Fibroblast of villous mesenchyme (primary cell): ENCODE data around the gene SHBG. TPM values are rescaled to one million over a fixed set of nuclear protein-coding genes. Genes with fewer than 3 reads are reported as not detected.

Source experiments
- DNase-seq: peaks from one replicate; pipeline ENCODE4 v3.0.0-alpha.2; 2010; ENCODE audit warnings: low read depth
- H3K4me3 ChIP-seq: 2 replicates; pipeline ENCODE4 v1.5.1; 2011; ENCODE audit warnings: low read depth, mild to moderate bottlenecking, low read length
- CTCF ChIP-seq: IDR thresholded peaks from 2 replicates; pipeline ENCODE4 v1.5.1; 2012; ENCODE audit warnings: low read depth, mild to moderate bottlenecking, low read length; ENCODE audit not compliant: insufficient read depth
- small RNA-seq: library from RNA; depleted of rRNA; stranded (forward); fragments of <200 nt; gene quantifications from one replicate; pipeline ENCODE3, GENCODE V24; 2012
- total RNA-seq: library from RNA; depleted of rRNA; stranded (reverse); fragments of >200 nt; gene quantifications from 2 replicates; pipeline ENCODE4 v1.2.3, GENCODE V29; 2012

The SHBG gene
- total RNA-seq, 1 donor: 0.86 TPM

GRCh38 chr17:7677388-7678067 is 47.6 kb downstream of the SHBG start:
- H3K4me3 ChIP-seq: no peak overlapping the region
- no peak for TF ChIP-seq CTCF
- DNase-seq: no peak

Small RNA genes lying within 50 kb of the gene (small RNA-seq; reads per million reads assigned to genes)
- gene CD68: not detected

Other genes starting within 250 kb of the SHBG start
- under 0.01 and 2.2 TPM in 2 replicates for gene TNK1, start 249.0 kb upstream of the SHBG start, total RNA-seq
- 16.8 and 28.3 TPM in 2 replicates for gene PLSCR3, start 235.6 kb upstream of the SHBG start, total RNA-seq
- gene TMEM256, start 226.0 kb upstream of the SHBG start, total RNA-seq: 147 and 162 TPM in 2 replicates
- gene NLGN2, start 222.3 kb upstream of the SHBG start, total RNA-seq: 8.1 and 9.5 TPM in 2 replicates
- gene SPEM1, start 209.8 kb upstream of the SHBG start, total RNA-seq: not detected in 2 replicates
- gene SPEM2, start 204.5 kb upstream of the SHBG start, total RNA-seq: not detected in 2 replicates
- gene SPEM3, start 201.3 kb upstream of the SHBG start, total RNA-seq: not detected in 2 replicates
- gene TMEM102, start 194.7 kb upstream of the SHBG start, total RNA-seq: 2.6 and 3.0 TPM in 2 replicates
- 0.32 and 3.9 TPM in 2 replicates for gene FGF11, start 190.6 kb upstream of the SHBG start, total RNA-seq
- gene CHRNB1, start 185.1 kb upstream of the SHBG start, total RNA-seq: 6.1 and 6.9 TPM in 2 replicates
- gene ZBTB4, start 150.5 kb upstream of the SHBG start, total RNA-seq: 30.0 and 37.1 TPM in 2 replicates
- not detected in 2 replicates for gene SLC35G6, start 148.7 kb upstream of the SHBG start, total RNA-seq
- gene POLR2A, start 145.8 kb upstream of the SHBG start, total RNA-seq: 118 and 127 TPM in 2 replicates
- gene TNFSF12, start 81.1 kb upstream of the SHBG start, total RNA-seq: 11.7 and 14.5 TPM in 2 replicates
- 0.43 and 0.64 TPM in 2 replicates for gene TNFSF13, start 71.4 kb upstream of the SHBG start, total RNA-seq
- gene SENP3, start 68.2 kb upstream of the SHBG start, total RNA-seq: 69.9 and 75.1 TPM in 2 replicates
- gene CD68, start 50.5 kb upstream of the SHBG start, total RNA-seq: 9.1 and 9.7 TPM in 2 replicates
- 70.5 and 101 TPM in 2 replicates for gene MPDU1, start 46.3 kb upstream of the SHBG start, total RNA-seq
- under 0.01 and 0.64 TPM in 2 replicates for gene SOX15, start 40.0 kb upstream of the SHBG start, total RNA-seq
- 37.4 and 39.7 TPM in 2 replicates for gene FXR2, start 15.2 kb upstream of the SHBG start, total RNA-seq
- 23.3 and 37.0 TPM in 2 replicates for gene SAT2, start 2.3 kb upstream of the SHBG start, total RNA-seq
- gene ATP1B2, start 20.8 kb downstream of the SHBG start, total RNA-seq: not detected in 2 replicates
- gene TP53, start 57.4 kb downstream of the SHBG start, total RNA-seq: 50.6 and 79.5 TPM in 2 replicates
- gene WRAP53, start 58.3 kb downstream of the SHBG start, total RNA-seq: 5.2 and 6.0 TPM in 2 replicates
- 0.32 and 0.43 TPM in 2 replicates for gene EFNB3, start 75.1 kb downstream of the SHBG start, total RNA-seq
- gene DNAH2, start 87.6 kb downstream of the SHBG start, total RNA-seq: under 0.01 and 0.43 TPM in 2 replicates
- 3.0 and 5.8 TPM in 2 replicates for gene KDM6B, start 204.1 kb downstream of the SHBG start, total RNA-seq
- 0.43 and 1.3 TPM in 2 replicates for gene TMEM88, start 224.9 kb downstream of the SHBG start, total RNA-seq
- 55.3 and 73.1 TPM in 2 replicates for gene NAA38, start 227.4 kb downstream of the SHBG start, total RNA-seq
- 6.4 and 11.2 TPM in 2 replicates for gene CYB5D1, start 227.9 kb downstream of the SHBG start, total RNA-seq